Thyroid gland (tissue), 4 donors: ENCODE results near the gene FOSL2. TPM values are rescaled to one million over a fixed set of nuclear protein-coding genes. Genes with fewer than 3 reads are reported as not detected.

Experiments
- DNase-seq, 2 donors: peaks; one replicate each; pipeline ENCODE4 v3.0.0-alpha.2; 2019
- H3K27ac ChIP-seq, 3 donors: fragments of 200-600 bp; sonication (generic); 1 replicate in 2 of 3; 2 replicates in 1 of 3; pipeline ENCODE4 v1.5.1; 2016 to 2019; ENCODE audit warnings: mild to moderate bottlenecking in 1 of 3, moderate library complexity in 1 of 3
- H3K27me3 ChIP-seq: fragments of 200-600 bp; sonication (generic); one replicate; pipeline ENCODE4 v1.5.1; 2019
- H3K36me3 ChIP-seq, 2 donors: fragments of 200-600 bp; sonication (generic); one replicate each; pipeline ENCODE4 v1.5.1; 2016 to 2019
- H3K4me1 ChIP-seq, 2 donors: fragments of 200-600 bp; sonication (generic); one replicate each; pipeline ENCODE4 v1.5.1; 2017 to 2019
- H3K4me3 ChIP-seq, 3 donors: fragments of 200-600 bp; sonication (generic); replicated peaks in 1 of 3; 1 replicate in 2 of 3; 2 replicates in 1 of 3; pipeline ENCODE4 v1.5.1; 2016; ENCODE audit warnings: mild to moderate bottlenecking in 1 of 3
- H3K9me3 ChIP-seq: fragments of 200-600 bp; sonication (generic); one replicate; pipeline ENCODE4 v1.5.1; 2017
- POLR2A ChIP-seq, 2 donors: fragments of 450-650 bp; IDR thresholded peaks; one replicate each; pipeline ENCODE4 v1.6.1; 2017; ENCODE audit warnings: antibody characterized with exemption in 2 of 2, mild to moderate bottlenecking in 2 of 2, moderate library complexity in 1 of 2
- WGBS, 2 donors: methylation state at CpG; one replicate each; pipeline ENCODE4 v1.1.5; 2017; 5-methylcytosine and 5-hydroxymethylcytosine counted together
- intact Hi-C: fragments of 100-400 bp; cut with DNase I; formaldehyde crosslinking; loops from one replicate; pipeline ENCODE4 v1.15.1; 2023
- total RNA-seq, 4 donors: library from RNA; depleted of rRNA; stranded (reverse); fragments of >200 nt; gene quantifications; one replicate each; pipeline ENCODE4 v1.2.3, GENCODE V29; 2016
- TF ChIP-seq, protein P1 (sequence below), 6 experiments: fragments of 200-600 bp in 3 of 6; fragments of 450-650 bp in 3 of 6; sonication (generic) in 3 of 6; IDR thresholded peaks; one replicate each; pipeline ENCODE4 v1.5.1; 2016 to 2019; ENCODE audit warnings: antibody characterized with exemption in 6 of 6, mild to moderate bottlenecking in 2 of 6, inconsistent platforms in 1 of 6, moderate library complexity in 1 of 6

Gene FOSL2
- total RNA-seq, 4 donors from 2014 or later: 30.7 to 85.1 (median 40.6) TPM

GRCh38 chr2:28352104-28352503, 40.6 kb upstream of the FOSL2 start:
- no peak for DNase-seq
- Histone ChIP-seq H3K27me3 (no peaks in the 10 kb centered on the region), H3K36me3 (no peaks in the 10 kb centered on the region), H3K4me3 (no peak overlapping the region), H3K9me3 (no peaks in the 10 kb centered on the region), H3K4me1 (peaks cover 16 to 22% of the 10 kb centered on the region in 2 donors), H3K27ac (no peak overlapping the region)
- 78 to 81% methylated on average over 5 of the region's 5 CpGs for WGBS, 2 donors
- no peak for TF ChIP-seq POLR2A (IDR thresholded peaks at IDR 0.05)
- intact Hi-C loops: no loop called here

DNA sequence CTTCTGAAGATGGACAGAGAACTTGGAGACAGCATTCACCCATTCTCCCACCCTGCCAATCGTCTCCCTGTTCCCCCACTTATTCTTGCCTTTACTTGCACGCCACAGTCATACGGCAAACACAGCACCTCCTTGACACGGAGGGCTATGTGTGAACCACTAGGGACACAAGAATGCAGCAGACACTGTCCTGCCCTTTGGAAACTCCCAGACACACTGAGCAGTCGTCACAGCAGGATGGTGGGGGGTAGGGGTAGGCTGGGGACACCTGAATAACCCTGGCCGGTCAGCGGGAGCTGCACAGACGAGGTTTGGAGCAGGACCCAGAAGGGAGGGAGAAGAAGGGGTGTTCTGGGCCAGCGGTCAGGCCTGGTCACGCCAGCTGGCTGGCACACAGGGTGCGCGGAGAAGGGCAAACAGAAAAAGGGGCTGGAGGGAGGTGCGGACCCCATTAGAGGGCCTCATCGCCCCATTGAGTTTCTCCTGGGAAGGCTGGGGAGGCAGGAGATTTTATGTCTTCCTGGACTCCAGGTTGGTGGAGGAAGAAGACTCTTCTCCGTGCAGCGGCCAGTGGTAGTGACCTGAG, 40.0 kb upstream of the FOSL2 start:
- Histone ChIP-seq H3K4me3 (no peak overlapping the region), H3K36me3 (no peaks in the 10 kb centered on the region), H3K27me3 (no peaks in the 10 kb centered on the region), H3K27ac (no peak overlapping the region), H3K4me1 (peaks cover 16 to 22% of the 10 kb centered on the region in 2 donors), H3K9me3 (no peaks in the 10 kb centered on the region)
- WGBS, 2 donors: 76 to 84% methylated on average over 16 of the region's 16 CpGs
- TF ChIP-seq, protein P1, sequence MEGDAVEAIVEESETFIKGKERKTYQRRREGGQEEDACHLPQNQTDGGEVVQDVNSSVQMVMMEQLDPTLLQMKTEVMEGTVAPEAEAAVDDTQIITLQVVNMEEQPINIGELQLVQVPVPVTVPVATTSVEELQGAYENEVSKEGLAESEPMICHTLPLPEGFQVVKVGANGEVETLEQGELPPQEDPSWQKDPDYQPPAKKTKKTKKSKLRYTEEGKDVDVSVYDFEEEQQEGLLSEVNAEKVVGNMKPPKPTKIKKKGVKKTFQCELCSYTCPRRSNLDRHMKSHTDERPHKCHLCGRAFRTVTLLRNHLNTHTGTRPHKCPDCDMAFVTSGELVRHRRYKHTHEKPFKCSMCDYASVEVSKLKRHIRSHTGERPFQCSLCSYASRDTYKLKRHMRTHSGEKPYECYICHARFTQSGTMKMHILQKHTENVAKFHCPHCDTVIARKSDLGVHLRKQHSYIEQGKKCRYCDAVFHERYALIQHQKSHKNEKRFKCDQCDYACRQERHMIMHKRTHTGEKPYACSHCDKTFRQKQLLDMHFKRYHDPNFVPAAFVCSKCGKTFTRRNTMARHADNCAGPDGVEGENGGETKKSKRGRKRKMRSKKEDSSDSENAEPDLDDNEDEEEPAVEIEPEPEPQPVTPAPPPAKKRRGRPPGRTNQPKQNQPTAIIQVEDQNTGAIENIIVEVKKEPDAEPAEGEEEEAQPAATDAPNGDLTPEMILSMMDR (IDR thresholded peaks at IDR 0.05): no peak
- TF ChIP-seq POLR2A (IDR thresholded peaks at IDR 0.05): no peak
- no peak for DNase-seq
- intact Hi-C loops: no loop called here

DNA sequence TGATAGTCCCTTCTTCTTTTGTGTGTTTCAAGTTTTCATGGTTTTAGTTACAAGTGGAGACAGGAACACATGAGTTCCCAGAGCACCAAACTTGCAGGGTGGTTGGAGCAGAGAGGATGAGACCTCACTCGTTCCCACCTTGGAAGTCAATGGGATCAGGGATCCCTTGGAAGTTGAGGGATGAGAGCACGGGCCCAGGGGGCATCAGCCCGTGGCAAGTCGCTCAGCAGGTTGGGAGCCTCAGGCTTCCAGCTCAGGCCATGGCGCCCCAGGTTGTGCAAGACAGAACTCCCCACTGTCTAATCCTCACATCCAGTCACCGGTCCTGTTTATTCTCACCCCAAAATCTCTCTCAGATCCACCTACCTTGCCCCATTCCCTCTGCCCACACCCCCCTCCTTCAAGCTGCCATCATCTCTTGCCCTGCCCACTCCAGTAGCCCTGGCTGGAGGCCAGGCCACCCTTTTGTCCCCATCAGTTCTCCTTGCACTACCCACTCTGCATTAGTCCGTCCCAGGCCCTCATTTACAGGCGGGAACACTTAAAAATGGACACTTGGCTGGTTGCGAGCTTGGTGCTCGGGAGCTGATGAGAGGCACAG, 37.6 kb upstream of the FOSL2 start:
- DNase-seq: peak in 1 of 2 donors; percentile 68
- TF ChIP-seq, protein P1 (IDR thresholded peaks at IDR 0.05): no peak
- no peak for TF ChIP-seq POLR2A (IDR thresholded peaks at IDR 0.05)
- Histone ChIP-seq H3K27ac (peak overlapping the region in 2 of 3 donors; percentile 69 to 77), H3K36me3 (no peaks in the 10 kb centered on the region), H3K27me3 (no peaks in the 10 kb centered on the region), H3K4me1 (peaks cover 16 to 22% of the 10 kb centered on the region in 2 donors), H3K9me3 (no peaks in the 10 kb centered on the region), H3K4me3 (no peak overlapping the region)
- intact Hi-C loops: no loop called here
- WGBS, 2 donors: 65 to 66% methylated on average over 10 of the region's 10 CpGs

GRCh38 chr2:28355521-28356094, 37.0 kb upstream of the FOSL2 start:
- no peaks in the 10 kb centered on the region for H3K9me3 ChIP-seq
- no peaks in the 10 kb centered on the region for H3K36me3 ChIP-seq
- peak overlapping the region; percentile 69 to 77 (median 71) for H3K27ac ChIP-seq
- TF ChIP-seq, protein P1 (IDR thresholded peaks at IDR 0.05): no peak
- no peak for TF ChIP-seq POLR2A (IDR thresholded peaks at IDR 0.05)
- intact Hi-C loops: no loop called here
- no peaks in the 10 kb centered on the region for H3K27me3 ChIP-seq
- 60 to 93% methylated on average over 4 of the region's 6 CpGs for WGBS, 2 donors
- peaks cover 16 to 22% of the 10 kb centered on the region in 2 donors for H3K4me1 ChIP-seq
- peak; percentile 79 to 81 for DNase-seq
- H3K4me3 ChIP-seq: no peak overlapping the region

DNA sequence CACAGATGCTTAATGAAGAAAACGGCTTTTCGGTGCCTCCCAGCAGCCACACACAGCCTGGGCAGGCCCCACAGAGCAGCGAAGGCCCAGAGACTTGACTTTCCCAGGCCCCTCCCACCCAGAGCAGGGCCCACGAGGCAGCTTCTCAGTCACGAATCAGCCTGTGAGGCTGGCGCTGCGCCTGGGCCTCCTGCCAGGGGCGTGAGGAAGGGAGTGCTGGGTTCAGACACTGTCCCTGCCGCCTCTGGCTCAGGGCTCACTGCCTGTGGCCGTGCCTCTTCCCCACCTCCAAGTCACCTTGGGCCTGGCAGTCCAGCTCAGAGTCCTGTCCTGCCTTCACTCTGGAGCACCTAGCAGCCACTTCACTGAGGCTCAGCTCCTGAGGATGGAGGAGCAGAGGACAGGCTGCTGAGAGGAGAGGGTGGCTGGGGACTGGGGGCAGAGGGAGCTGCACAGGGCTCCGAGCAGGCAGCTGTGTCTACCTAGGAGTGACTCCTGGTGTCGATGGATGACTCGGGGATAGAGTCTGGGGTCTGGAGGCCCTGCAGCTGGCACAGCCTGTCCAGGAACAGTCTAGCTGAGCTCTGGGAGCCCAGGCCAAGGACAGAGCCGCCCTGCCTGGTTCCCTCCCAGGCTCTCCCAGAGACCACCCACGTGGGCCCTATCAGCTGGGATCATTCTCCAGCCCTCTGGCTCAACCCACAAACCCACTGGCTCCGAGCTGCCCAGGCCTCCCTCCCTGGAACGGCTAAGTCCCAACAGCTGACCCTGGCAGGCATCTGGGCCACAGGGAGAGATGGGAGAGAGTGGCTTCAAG, 36.4 kb upstream of the FOSL2 start:
- Histone ChIP-seq H3K27ac (peak overlapping the region; percentile 69 to 77 (median 71)), H3K4me1 (peaks cover 16 to 22% of the 10 kb centered on the region in 2 donors), H3K9me3 (no peaks in the 10 kb centered on the region), H3K4me3 (no peak overlapping the region), H3K36me3 (no peaks in the 10 kb centered on the region), H3K27me3 (no peaks in the 10 kb centered on the region)
- peak; percentile 92 to 96 for DNase-seq
- WGBS, 2 donors: 31 to 45% methylated on average over 7 to 12 of the region's 17 CpGs
- intact Hi-C loops: no loop called here
- TF ChIP-seq, protein P1 (IDR thresholded peaks at IDR 0.05): no peak
- TF ChIP-seq POLR2A (IDR thresholded peaks at IDR 0.05): no peak
